ELR (cell line): ENCODE measurements around the gene DNAJC17.

Experiments used
- DNase-seq: peaks from one replicate; pipeline ENCODE4 v3.0.0-alpha.2; 2015; ENCODE audit warnings: low read depth

Gene DNAJC17

DNA sequence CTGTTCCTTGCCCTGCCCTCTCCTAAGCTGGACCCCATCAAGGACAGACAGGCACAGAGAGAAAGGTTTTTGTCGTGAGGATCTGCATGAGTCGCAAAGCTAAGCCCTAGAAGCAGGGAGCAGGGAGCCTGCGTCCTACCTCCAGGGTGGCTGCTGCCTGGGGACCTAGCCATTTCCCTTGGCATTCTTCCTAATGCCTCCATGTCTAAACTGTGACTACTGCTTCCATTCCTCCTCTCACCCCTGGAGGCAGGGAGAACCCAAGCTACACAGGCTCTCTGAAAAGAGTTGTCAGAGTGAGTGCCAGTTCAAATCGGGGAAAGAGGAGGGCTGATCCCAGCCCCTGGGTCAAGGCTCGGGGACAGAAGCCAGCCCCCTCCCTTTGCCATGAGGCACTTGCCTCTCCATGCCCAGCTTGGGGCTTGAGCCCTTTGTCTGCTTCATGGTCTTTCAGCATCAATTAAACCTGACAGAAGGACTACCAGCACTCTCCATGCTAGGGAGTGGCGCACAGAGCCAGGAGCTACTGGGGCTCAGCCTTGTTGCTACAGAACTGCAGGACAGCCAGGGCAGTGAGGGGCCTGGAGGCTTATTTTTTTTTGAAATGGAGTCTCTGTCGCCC, 41.0 kb downstream of the DNAJC17 start:
- no peak for DNase-seq

DNA sequence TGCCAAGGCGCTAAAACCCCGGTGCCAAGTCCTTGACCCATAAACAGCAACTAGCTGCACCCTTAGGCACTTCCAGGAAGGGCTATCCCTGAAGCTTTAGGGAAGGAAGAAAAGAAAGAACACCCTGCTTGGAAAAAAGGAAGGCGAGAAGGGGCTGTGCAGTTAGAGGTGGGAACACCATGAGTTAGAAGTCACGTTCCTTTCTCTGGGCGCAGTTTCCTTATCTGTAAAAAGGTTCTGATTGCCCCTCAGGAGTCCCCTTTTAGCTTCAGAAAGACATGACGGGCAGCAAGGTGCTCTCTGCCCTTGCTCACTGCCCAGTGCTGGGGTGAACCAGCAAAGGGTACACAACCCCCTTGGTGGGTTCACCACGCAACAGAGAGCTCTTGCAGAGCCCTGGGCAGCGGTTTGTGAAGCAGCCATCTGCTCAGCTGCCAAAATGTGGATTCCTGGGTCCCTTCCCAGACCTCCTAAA, 42.6 kb downstream of the DNAJC17 start:
- no peak for DNase-seq

DNA sequence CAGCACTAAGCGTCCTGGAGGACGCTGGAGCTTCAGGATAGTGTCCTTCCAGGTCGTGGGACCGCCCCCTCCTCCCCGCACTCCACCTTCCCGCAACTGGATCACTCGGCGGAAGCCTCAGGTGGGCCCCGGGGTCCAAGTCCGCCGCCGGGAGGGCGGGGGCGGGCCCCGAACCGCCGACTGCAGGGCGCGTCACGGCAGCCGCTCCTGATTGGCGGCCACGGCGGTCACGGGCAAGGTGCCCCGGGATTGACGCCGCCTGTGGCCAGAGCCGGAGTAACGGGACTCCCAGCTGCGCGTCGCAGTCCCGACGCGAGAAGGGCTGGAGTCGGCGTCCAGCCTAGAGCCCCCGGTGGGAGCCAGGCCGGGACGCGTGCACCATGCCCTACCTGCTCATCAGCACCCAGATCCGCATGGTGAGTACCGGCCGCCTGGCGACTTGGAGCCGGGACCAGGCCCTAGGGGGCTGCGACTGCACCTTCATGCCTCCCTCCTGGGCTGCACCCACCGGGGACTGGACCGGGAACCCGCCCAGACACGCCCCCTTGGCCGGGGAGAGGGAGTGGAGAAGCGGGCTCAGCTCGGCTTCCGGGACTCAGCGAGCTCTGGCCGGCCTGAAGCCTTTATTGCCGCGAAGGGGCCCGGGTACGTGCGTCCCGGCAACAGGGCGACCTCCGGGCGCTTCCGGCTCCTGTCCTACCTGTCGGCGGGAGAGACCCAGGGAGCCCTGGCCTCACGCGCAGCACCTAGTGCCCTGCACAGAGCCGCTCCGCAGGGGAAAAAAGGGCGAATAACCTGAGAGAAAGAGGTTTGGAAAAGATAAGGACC, 43.3 kb downstream of the DNAJC17 start, which contains the start of gene GCHFR:
TSS of gene GCHFR (plus strand) at position 268 of the 828 bp plus-strand sequence. CDS start at position 381, 113 bp downstream.
- DNase-seq, result peak; percentile 69

DNA sequence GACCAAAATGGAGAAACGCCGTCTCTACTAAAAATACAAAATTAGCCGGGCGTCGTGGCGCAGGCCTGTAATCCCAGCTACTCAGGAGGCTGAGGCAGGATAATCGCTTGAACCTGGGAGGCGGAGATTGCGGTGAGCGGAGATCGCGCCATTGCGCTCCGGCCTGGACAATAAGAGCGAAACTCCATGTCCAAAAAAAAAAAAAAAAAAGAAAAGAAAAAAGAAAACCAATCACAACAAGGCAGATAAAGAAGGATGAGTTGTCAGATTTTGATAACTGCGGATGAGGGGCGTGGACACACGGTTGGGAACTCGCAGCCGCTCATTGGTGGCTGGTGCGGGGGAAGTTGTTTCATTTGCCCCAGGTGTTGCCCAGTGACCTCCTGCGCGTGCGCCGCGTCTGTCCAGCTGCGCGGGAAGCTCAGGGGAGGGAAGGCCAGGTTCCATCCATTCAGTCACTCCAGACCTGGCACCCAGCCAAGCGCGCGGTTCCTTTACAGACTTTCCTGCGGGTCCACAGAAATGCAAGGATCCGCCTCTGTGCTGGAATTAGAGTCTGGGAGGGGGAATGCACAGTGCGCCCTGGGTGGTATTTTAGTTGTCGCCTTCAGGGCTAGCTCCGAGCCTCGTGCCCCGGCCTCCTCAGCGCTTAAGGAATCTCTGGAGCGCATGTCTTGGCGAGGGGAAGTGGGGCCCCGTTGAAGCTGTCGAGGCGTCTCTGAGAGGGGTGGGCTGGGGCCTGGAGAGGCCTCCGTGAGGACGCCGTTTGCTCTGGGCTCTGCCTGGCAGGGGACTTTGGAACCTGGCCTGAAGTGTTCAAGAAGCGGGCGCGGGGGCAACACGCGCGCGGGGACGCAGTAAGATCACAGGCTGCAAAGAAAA, 44.1 kb downstream of the DNAJC17 start:
- peak; percentile 50 for DNase-seq

DNA sequence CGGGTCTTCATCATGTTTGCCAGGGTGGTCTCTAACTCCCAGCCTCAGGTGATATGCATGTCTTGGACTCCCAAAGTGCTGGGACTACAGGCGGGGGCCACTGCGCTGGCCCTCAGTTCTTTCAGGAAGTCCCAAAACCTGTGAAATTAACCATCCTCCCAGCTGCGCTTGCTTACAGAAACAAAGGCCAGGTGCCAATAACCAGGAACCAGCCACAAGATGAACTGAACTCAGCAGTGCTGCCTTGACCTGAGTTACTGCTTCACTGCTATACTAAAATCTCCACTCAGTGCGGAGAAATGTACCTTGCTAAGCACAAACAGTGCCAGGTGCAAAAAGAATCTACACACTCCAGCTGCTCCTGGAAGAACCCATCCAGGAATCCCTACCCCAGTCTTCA, 47.3 kb downstream of the DNAJC17 start:
- DNase-seq, result no peak

DNA sequence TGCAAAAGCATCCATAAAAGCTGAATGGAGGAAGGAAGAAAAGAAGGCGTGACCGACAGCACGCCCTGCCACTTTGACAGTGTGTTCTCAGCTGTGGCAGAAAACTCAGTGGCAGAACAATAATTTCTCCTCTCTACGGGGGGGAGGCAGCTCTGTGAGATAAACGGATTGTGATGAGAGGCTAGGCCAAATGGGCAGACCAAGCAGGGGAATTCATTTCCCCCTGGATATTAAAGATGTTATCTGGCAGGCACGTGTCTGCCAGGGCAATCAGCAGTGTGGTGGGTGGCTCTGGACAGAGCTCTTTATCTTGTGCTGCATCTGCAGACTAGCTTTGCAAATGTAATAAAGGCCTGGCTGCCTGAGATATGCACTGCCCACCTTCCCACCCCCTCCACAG, 50.3 kb downstream of the DNAJC17 start:
- DNase-seq, result no peak

DNA sequence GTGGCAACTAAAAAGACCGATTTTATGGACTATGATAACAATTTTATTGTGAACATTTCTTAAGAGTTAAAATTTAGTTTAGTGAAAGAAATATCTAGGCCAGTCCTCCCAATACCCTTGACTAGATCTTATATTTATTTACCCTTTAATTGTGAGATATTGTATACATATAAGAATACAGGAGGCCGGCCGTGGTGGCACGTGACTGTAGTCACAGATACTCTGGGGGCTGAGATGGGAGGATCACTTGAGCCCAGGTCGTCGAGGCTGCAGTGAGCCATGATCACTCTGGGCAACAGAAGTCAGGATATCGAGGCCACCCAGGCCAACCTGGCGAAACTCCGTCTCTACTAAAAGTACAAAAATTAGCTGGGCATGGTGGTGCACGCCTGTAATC, 51.5 kb downstream of the DNAJC17 start:
- peak; percentile 20 for DNase-seq

DNA sequence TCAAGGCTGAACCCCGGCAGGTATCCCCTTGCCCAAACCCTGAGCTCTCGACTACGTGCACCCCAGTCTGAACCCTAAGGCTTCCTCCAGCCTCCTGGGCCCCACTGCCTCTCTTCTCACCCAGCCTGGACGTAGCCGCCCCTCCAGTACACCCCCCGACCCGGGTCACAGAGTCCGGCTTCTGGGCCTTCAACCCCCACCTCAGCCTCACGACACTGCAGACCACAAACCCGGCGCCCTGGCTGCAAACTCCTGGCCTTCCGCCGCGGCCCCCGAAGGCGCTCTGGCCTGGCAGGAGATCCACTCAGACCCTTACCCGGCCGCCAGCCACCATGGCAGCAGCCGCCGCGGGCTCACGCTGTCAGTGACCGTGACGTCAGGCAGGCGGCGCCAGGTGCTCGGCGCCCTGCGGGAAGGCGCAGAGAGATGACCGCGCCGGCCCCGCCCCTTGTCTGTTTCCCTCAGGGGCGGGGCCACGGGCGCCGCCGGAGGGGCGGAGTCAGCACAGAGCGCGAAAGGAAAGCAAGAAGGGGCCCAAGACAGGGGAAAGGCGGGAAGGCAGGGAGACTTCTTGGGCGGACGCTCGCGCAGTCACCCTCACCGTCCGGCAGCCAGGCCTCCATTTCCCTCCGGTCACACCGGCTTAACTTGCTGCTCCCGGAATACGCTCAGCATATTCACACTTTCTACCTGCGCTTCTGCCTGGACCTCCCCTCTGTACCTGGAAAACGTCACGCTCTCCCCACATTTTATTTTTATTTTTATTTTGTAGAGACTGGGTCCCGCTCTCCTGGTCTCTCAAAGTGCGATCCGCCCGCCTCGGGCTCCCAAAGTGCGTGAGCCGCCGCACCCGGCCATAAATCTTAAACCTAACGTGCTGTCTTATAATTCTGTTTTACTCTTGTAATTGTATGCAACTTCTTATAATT, 52.1 kb downstream of the DNAJC17 start, which contains the start of gene RMDN3:
TSS of gene RMDN3 (minus strand) at position 372 of the 929 bp plus-strand sequence. CDS start 471 bp downstream, outside the sequence.
- DNase-seq, result peak; percentile 93

DNA sequence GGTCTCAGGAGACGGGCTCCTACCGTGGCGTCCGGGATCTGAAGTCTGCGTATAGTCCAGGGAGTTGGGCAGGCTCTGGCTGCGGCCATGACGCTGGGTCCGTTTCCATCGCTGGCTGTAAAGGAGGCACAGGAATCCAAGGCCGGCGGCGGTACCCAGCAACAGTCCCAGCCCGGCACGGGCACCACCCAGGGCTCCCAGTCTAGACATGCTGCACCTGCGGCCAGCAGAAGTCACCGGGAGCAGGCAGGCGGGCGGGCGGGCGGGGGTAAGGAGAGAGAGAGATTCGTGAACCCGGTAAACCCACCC, 52.7 kb downstream of the DNAJC17 start:
- DNase-seq, result peak; percentile 21

DNA sequence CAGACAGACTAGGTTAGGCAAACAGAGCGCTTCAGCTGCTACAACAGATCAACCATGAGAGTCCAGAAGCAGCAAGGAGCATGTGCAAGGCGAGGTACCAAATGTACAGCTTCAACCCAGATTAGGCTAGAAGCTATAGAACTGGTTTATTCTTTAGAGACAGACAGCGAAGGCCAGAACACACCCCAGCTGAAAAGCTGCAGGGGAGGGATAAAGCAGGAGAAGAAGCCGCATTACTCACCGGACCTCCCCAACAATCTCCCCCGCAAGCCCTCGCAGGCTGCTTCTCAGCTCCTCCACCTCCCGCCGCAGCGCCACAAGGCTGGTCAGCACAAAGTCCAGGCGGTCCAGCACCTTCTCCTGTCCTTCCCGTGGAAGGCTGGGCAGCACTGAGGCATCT, 55.5 kb downstream of the DNAJC17 start:
- no peak for DNase-seq

DNA sequence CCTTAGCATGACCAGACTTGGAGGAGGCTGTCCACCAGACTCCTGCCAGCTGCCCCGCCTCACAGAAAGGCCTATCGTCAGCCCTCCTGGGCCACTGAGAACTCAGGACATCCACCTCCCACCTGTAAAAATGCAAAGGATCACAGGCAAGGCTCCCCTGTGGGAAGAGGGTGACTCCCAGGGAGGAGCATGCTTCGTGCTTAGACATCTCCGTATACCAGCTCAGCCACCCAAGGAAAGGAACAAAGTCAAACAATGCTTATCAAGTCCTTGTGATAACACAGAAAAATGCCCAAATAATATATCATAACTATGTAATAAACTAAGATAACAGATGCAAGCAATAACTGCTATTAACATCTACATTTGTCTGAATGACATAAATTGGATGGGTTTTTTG, 56.4 kb downstream of the DNAJC17 start:
- no peak for DNase-seq

DNA sequence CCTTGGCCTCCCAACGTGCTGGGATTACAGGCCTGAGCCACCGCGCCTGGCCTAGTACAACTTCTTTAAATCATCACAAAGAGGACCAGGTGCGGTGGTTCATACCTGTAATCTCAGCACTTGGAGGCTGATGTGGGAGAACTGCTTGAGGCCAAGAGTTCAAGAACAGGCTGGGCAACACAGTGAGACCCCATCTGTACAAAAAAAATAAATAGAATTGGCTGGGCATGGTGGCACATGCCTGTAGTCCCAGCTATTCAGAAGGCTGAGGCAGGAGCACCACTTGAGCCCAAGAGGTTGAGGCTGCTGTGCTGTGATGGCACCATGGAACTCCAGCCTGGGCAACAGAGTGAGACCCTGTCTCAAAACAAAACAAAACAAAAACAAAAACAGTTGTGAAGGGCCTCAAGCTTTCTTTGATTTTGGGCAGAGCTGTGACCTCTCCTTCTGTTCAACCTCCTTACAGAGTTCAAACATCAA, 58.1 kb downstream of the DNAJC17 start:
- DNase-seq, result no peak

DNA sequence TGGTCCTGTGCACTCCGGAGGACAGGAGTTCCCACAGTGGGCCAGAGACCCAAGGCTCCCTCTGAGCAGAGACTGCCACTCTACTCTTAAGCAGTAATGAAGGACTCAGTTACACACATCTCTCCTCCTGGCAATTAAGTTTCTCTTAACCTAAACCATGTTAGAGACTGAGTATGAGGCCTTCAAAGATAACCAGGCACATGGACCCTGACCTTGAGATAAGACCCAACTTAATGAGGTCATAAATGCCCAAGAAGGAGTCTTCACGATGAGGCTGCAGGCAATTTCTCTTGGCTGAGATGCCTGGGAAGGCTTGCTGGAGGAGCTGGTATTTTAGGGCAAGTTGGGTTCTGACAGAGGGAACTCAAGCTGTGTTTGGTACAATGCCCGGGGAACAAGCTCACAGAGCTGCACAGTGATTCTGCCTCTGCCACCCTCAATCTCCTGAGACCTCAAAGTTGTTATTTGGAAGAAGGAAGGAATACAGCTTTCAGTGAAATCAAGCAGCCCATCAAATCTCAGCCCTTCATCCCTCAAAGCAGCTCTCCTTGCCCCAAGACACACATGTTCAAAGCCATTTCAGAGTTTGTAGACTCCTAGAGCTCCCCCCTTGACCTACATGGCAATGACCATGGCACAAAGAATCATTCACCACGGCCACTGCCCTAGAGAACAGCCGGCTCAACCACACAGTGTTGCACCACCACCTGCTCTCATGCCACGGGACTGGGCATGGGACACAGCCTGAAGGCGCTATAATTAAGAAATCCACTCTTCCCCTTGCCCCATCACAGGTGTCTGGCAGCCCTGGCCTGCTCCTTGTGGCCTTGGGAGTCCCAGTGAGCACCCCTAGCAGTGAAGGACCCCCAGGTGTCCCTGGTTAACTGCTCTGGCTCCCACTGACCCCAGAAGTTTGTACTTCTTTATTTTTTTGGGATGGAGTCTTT, 59.3 kb downstream of the DNAJC17 start:
- no peak for DNase-seq

DNA sequence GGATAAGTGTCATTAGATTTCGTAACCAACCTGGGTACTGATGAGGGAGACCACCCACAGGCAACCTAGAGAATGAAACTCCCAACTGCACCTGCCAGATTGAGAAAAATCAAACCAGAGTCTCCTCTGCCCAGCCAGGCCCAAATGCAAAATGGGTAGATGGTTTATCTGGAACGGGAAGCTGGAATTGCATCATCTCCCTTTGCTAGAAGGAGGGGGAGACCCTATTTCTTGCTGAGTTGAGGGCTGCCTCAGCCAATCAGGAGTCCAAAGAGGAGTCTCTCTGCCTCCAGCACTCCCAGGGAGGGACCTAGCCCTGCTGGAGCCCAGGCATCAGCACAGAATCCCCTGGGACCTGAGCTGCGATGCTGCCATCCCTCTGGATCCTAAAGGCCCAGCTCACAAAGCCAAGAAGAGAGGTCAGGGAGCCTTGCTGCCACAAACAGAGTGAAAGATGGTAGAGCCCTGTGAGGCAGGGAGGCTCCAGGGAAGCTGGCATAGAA, 60.3 kb downstream of the DNAJC17 start:
- DNase-seq, result no peak

DNA sequence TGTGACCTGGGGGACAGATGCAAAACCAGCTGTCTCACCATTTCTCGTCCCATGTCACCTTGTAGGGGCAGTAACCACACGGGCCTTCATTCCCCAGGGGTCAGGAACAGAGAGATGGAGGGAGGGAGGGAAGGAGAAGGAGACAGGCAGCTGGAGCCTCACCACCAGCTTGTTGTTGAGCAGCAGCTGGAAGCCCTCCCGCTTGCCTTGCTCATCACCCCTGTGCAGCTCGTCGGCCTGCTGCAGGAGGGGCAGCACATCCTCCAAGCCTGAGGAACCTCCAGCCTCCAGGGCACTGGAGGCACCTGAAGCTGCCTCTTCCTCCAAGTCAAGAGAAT, 62.5 kb downstream of the DNAJC17 start:
- no peak for DNase-seq

DNA sequence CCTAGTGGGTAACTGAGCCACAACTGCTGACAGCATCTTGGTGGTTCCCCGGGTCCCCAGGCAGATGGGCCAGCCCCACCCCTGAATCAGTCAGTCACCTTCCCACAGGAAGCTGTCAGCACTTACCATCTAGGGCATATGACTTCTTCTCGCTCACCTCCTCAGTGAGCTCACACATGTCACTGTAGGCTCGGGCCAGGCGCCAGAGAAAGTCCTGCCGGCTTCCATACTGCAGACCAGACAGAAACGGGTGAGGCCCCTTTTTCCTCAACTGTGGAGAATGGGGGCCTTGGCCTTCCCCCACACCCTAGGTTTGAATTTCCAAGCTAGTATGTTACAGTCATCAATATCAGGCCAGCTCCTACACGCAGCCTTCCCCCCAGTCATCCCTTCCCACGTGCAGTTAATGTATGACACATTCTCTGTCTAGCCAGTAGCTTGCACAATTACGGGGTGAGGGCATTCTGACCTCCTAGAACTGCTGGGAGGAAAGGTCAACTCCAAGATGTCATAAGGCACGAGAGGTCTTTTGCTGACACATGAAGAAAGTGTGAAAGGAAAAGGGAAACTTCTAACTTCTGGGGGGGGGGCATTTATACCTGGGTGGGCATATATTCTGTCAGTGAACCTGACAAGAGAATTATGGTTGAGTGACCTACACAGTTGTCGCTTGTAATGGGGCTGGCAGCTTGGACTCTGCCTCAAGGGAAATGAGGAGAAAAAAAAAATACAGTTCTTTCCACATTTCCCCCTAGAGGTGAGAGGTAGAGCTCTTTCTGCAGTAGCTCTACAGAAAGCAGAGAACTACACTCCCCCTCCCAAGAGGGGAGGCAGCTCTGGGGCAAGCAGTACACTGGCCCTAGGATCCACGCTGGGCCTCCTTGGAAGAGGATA, 63.1 kb downstream of the DNAJC17 start:
- peak; percentile 90 for DNase-seq

DNA sequence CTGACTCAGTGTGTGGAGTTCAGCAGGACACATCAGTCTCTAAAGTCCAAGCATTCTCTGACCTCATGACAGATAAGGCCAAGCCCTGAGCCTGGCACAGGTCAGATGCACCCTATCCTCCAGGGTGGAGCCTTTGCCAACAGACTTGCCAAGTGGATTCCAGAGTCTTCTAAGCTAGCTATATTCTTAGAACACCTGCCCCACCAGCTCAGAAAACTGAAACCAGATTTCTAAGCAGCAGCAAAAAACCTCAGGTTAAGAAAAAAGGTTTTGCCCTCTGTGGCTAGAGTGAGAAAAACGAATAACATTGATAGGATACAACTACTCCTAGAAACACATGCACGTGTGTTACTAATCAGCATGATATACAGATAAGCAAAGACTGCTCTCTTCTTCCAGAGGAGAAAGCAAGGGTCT, 63.8 kb downstream of the DNAJC17 start:
- no peak for DNase-seq

DNA sequence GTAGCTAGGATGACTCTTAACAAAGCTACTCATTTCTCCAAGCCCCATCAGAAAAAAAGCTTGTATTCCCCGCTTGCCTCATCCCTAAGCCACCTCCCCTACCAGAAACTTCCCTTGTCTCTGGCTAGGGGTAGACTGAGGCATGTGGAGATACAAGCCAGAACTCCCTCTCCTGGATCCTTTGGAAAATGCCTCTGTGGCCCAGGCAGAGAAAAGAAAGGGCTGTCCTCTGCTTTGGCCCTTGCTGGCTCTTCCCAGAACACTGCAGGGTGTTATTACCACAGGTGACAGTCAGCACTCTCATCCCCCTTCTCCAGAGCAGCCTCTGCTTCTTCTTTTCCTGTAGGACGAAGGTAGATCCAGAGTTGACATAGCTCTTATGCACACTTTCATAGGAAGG, 67.4 kb downstream of the DNAJC17 start:
- no peak for DNase-seq

DNA sequence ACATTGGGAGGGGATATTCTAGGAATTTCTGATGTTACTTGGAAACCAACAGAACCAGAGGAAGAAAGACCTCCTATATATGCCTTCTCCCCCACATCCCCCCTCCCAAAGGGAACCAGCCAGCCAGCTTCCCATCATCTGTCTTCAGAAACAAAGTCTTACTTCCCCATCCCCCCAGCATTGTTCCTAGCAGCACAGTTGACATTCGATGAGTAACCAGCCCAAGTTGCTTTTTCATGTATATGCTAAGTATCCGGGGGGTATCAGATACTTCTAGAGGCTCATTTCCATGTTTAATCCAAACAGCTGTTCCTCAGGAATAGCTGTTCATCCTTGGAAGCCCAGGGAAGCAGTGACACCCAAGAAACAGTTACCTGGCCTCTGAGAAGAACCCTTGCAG, 68.2 kb downstream of the DNAJC17 start:
- no peak for DNase-seq
